ENCODE data around the gene FKBP7.

- TF ChIP-seq CTCF (conservative IDR thresholded peaks at IDR 0.05) (no peak), ZFX (IDR thresholded peaks at IDR 0.05) (no peak)
Observed at GRCh38 chr2:178469219-178469849, 9.1 kb downstream of the FKBP7 start.
